IPS DF 19.7 (cell line): ENCODE measurements around the gene CBX3.
"Not testable (repeated sequence)": the region's sequence is repeated elsewhere in the genome, so short reads cannot be mapped to it uniquely, and the experiment has no call there.

Source experiments
- DNase-seq: peaks from one replicate; pipeline ENCODE4 v3.0.0-alpha.2; 2013; ENCODE audit warnings: low read depth, low spot score

Gene CBX3

GRCh38 chr7:26200444-26201246 is 900 bp upstream of the CBX3 start, which contains the start of gene HNRNPA2B1:
Gene HNRNPA2B1, minus strand, starts transcription at chr7:26200746. Its CDS starts 169 bp downstream, at chr7:26200577.
- peak; percentile 89 for DNase-seq

- DNase-seq, result no peak
Observed at GRCh38 chr7:26202019-26202990, 760 bp downstream of the CBX3 start.

DNA sequence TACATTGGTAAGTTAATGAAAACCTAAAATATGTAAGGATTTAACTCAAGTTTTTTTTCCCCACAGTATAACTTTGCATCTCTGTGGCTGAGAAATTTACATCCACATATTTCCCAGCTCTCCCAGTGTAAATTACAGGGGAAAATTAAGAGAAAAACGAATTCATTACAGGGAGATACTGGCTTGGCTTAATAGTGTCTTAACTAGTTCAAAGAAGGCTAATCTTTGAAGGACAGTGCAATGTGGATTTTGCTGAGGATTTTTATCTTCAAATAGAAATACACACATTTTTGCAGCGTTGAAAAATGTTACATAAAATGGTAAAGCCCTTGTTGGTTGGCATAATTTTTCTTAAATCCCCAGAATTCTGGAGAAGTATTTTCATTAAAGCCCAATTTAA is 1.5 kb downstream of the CBX3 start:
- no peak for DNase-seq

GRCh38 chr7:26208040-26208439 is 6.5 kb downstream of the CBX3 start:
- DNase-seq, result no peak

GRCh38 chr7:26212921-26213718 is 11.6 kb downstream of the CBX3 start:
- DNase-seq, result no peak

DNA sequence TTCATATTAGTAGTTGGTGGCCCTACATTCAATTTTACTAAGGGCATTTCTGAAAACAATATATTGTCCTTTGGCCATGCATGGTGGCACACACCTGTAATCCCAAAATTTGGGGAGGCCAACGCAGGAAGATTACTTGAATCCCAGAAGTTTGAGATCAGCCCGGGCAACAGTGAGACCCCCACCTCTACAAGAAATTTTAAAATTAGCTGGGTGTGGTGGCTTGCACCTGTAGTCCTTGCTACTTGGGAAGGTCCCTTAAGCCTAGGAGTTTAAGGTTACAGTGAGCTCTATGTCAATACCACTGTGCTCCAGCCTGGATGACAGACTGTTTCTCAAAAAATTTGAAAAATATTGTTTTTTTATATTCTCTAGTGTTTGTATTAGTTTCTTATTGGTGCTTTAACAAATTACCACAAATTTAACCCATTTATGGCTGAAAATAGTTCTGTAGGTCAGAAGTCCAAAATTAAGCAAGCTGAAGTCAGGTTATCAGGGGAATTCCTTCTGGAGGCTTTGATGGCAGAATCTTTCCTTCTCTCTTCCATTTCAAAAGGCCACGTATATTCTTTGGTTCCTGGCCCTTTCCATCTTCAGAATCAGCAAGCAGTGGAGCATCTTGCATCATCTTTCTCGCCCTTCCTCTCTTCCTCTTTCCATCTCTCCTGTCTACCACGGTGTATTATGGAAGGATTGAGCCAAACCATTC is 12.4 kb downstream of the CBX3 start:
- DNase-seq, result no peak

DNA sequence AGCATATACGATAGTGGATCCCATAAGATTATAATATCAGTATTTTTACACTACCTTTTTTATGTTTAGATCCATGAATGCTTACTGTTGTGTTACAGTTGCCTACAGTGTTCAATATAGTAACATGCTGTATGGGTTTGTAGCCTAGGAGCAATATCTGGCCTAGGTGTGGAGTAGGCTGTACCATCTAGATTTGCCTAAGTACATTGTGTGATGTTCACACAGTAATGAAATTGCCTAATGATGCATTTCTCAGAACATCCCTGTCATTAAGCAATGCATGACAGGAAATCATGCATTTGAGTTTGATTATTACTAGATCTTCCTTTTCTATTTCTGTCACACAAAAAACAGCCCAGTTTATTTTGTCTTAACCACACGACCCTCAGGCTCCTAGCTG is 14.5 kb downstream of the CBX3 start:
- no peak for DNase-seq

DNA sequence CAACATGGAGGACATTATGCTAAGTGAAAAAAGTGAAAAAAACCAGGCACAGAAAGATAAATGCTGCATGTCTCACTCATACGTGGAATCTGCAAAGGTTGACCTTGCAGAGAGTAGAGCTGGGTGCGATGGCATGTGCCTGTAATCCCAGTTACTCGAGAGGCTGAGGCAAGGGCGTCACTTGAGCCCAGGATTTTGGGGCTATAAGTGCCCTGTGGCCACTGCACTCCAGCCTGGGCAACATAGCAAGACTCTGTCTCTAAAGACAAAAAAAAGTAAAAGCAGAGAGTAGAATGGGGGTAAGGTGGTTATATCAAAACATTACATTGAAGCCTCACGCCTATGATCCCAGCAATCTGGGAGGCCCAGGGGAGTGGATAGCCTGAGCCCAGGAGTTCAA is 22.8 kb downstream of the CBX3 start:
- DNase-seq, result no peak

- no peak for DNase-seq
Observed at GRCh38 chr7:26227987-26228386, 26.4 kb downstream of the CBX3 start.

DNA sequence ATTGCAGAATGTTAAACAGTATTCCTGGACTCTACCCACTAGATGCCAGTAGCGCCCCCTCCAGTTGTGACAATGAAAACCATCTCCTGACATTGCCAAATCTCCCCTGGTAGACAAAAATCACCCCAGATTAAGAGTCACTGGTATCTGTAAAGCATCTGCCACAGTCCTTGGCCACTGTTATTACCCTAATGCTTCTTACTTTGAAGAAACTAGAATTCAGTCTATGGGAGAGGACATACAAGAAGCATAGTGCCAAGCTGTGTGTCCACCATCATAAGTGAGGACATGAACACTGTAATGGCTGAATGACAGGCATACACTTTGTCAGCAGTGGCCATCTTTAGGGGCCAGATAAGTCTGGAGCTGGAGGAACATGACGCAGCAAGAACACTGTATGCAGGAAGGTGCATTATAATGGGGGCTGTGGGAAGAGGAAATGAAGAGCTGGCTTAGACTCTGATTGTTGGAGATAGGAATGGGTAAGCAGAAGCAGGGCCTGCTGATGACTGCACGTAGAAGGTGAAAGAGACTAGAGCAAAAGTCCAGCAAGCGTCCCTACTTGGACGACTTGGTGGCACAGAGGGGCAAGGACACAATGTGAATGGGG is 32.5 kb downstream of the CBX3 start:
- DNase-seq, result no peak

DNA sequence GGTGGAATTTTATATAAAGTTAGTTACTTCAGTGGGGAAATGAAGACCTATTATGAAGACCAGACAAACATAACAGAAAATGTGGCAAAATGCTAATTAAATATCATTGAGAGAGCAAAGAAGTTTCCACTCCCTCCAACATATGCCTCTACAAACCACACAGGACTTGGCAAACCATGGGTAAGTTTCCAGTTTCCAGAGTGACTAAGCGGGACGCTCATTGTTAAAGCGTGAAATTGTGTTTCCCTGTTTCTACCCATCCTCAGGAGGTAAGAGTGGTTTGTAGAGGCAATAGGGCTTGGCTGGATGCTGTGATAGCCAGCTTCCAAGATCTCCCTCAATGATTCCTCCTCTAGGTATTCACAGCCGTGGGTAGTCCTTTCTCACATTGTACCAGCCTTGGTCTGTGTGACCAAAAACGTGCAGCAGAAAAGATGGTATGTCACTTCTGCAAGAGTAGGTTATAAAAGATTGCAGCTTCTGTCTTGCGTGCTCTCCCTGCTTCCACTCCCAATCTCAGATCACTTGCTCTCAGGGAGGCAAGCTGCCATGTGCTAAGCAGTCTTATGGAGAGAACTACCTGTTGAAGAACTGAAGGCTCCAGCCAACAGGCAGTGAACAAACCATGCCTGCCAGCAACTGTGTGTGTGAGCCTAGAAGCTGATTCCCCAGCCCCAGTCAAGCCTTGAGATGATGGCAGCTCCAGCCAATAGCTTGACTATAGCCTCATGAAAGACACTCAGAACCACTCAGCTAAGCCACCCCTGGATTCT is 35.7 kb downstream of the CBX3 start:
- DNase-seq, result no peak

GRCh38 chr7:26238032-26238431 is 36.5 kb downstream of the CBX3 start:
- no peak for DNase-seq

DNA sequence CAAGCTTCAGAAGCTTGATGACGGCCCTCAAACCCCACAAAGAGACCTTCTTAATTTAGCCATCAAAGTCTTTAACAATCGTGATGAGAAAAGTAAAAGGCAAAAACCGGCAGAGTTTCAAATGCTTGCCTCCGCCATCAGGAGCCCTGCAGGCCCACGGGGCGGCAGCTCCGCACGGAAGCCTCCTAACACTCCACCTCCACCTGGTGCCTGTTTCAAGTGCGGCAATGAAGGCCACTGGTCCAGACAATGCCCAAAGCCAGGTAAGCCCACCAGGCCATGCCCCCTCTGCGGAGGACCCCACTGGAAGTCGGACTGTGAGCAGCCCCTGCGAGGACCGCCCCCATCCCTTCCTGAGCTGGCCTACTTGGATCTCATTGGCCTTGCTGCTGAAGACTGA is 43.6 kb downstream of the CBX3 start:
- DNase-seq, result no peak

- DNase-seq, result no peak
Observed at GRCh38 chr7:26250239-26250638, 48.7 kb downstream of the CBX3 start.

DNA sequence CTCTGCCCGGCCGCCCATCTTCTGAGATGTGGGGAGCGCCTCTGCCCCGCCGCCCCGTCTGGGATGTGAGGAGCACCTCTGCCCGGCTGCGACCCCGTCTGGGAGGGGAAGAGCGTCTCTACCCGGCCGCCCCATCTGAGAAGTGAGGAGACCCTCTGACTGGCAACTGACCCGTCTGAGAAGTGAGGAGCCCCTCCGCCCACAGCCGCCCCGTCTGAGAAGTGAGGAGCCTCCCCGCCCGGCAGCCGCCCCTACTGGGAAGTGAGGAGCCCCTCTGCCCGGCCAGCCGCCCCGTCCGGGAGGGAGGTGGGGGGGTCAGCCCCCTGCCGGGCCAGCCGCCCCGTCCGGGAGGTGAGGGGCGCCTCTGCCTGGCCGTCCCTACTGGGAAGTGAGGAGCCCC is 60.3 kb downstream of the CBX3 start:
- DNase-seq, result not testable (repeated sequence)
